Endodermal cell (in vitro differentiated cells): ENCODE results near the gene TMEM62. TPM values are rescaled to one million over a fixed set of nuclear protein-coding genes. Genes with fewer than 3 reads are reported as not detected.

Experiments used
- DNase-seq: peaks from one replicate; pipeline ENCODE4 v3.0.0-alpha.2; 2017
- H3K27ac ChIP-seq: 2 replicates; pipeline ENCODE4 v1.5.1; 2013; ENCODE audit warnings: mild to moderate bottlenecking, low read depth, low read length, moderate library complexity
- H3K27me3 ChIP-seq: 2 replicates; pipeline ENCODE4 v1.6.1; 2013; ENCODE audit warnings: mild to moderate bottlenecking, low read length, moderate library complexity; ENCODE audit not compliant: insufficient read depth, control insufficient read depth, poor library complexity, severe bottlenecking
- H3K36me3 ChIP-seq: 2 replicates; pipeline ENCODE4 v1.7.0; 2013; ENCODE audit warnings: mild to moderate bottlenecking, low read length, moderate library complexity; ENCODE audit not compliant: control insufficient read depth, insufficient read depth
- H3K4me1 ChIP-seq: one replicate; pipeline ENCODE4 v1.7.0; 2013; ENCODE audit warnings: low read length; ENCODE audit not compliant: control insufficient read depth, insufficient read depth
- H3K4me3 ChIP-seq: 2 replicates; pipeline ENCODE4 v1.5.1; 2013; ENCODE audit warnings: mild to moderate bottlenecking, low read length, moderate library complexity
- H3K9ac ChIP-seq: 2 replicates; pipeline ENCODE4 v1.6.1; 2013; ENCODE audit warnings: mild to moderate bottlenecking, low read length, moderate library complexity; ENCODE audit not compliant: poor library complexity, severe bottlenecking; ENCODE audit errors: extremely low read depth
- H3K9me3 ChIP-seq: 2 replicates; pipeline ENCODE4 v1.6.1; 2013; ENCODE audit warnings: mild to moderate bottlenecking, low read length, moderate library complexity; ENCODE audit not compliant: control insufficient read depth
- H3K27ac Mint-ChIP-seq: 2 replicates; pipeline ENCODE4 v1.8.0; 2020; ENCODE audit warnings: mixed read lengths
- H3K27me3 Mint-ChIP-seq: 2 replicates; pipeline ENCODE4 v1.8.0; 2021; ENCODE audit warnings: mild to moderate bottlenecking, mixed read lengths; ENCODE audit not compliant: insufficient read depth
- H3K36me3 Mint-ChIP-seq: 2 replicates; pipeline ENCODE4 v1.8.0; 2020; ENCODE audit warnings: low read depth, mixed read lengths
- H3K4me1 Mint-ChIP-seq: 2 replicates; pipeline ENCODE4 v1.8.0; 2020; ENCODE audit warnings: mixed read lengths
- H3K4me3 Mint-ChIP-seq: 2 replicates; pipeline ENCODE4 v1.8.0; 2020; ENCODE audit warnings: mild to moderate bottlenecking, moderate library complexity, mixed read lengths
- H3K9me3 Mint-ChIP-seq: 2 replicates; pipeline ENCODE4 v1.8.0; 2020; ENCODE audit warnings: mild to moderate bottlenecking, mixed read lengths
- CTCF ChIP-seq: fragments of 200-600 bp; sonication (generic); conservative IDR thresholded peaks from 2 replicates; pipeline ENCODE4 v1.5.0; 2021; ENCODE audit warnings: antibody characterized with exemption, mild to moderate bottlenecking
- WGBS, 2 experiments: methylation state at CpG; one replicate each; pipeline versions ENCODE4 v1.1.5 to v1.1.7; 2013; ENCODE audit warnings: missing lambda C conversion rate in 2 of 2, mixed read lengths in 1 of 2; ENCODE audit not compliant: insufficient coverage in 1 of 2, insufficient read length in 1 of 2; 5-methylcytosine and 5-hydroxymethylcytosine counted together
- total RNA-seq, 2 donors: library from RNA; stranded (reverse); fragmentation: NEBNext Ultra II Directional in 1 of 2; extraction: Animal tissue kit (Norgen Biotek cat#: 25700) in 1 of 2; gene quantifications; 2 replicates in 1 of 2; 3 replicates in 1 of 2; pipeline ENCODE4 v1.2.1, GENCODE V29; 2021

Gene TMEM62
- total RNA-seq, 2 donors from 2014 or later = 8.1 to 10.2 TPM

GRCh38 chr15:43187544-43188155, 54.3 kb downstream of the TMEM62 start:
- peak; percentile 85 for TF ChIP-seq CTCF
- H3K9me3 Mint-ChIP-seq = no peaks in the 10 kb centered on the region
- Histone ChIP-seq H3K36me3 (peaks cover 34% of the 10 kb centered on the region), H3K27me3 (no peaks in the 10 kb centered on the region), H3K4me1 (peaks cover 2% of the 10 kb centered on the region), H3K9me3 (no peaks in the 10 kb centered on the region), H3K27ac (no peak overlapping the region), H3K9ac (no peak overlapping the region), H3K4me3 (no peak overlapping the region)
- H3K4me1 Mint-ChIP-seq = peaks cover 2% of the 10 kb centered on the region
- no peak overlapping the region for H3K27ac Mint-ChIP-seq
- no peaks in the 10 kb centered on the region for H3K27me3 Mint-ChIP-seq
- H3K36me3 Mint-ChIP-seq = peaks cover 25% of the 10 kb centered on the region
- 84% methylated on average over 2 of the region's 2 CpGs; no CpG with 5 or more reads in 1 of the 2 experiments for WGBS, 2 experiments
- DNase-seq = no peak
- no peak overlapping the region for H3K4me3 Mint-ChIP-seq

GRCh38 chr15:43189296-43189695, 55.9 kb downstream of the TMEM62 start:
- Histone ChIP-seq H3K27me3 (no peaks in the 10 kb centered on the region), H3K36me3 (peaks cover 44% of the 10 kb centered on the region), H3K4me1 (peaks cover 2% of the 10 kb centered on the region), H3K9me3 (no peaks in the 10 kb centered on the region), H3K27ac (no peak overlapping the region), H3K9ac (no peak overlapping the region), H3K4me3 (no peak overlapping the region)
- no peak for DNase-seq
- Mint-ChIP-seq H3K9me3 (no peaks in the 10 kb centered on the region), H3K4me3 (no peak overlapping the region), H3K27ac (no peak overlapping the region), H3K27me3 (no peaks in the 10 kb centered on the region), H3K36me3 (peaks cover 29% of the 10 kb centered on the region), H3K4me1 (peaks cover 2% of the 10 kb centered on the region)
- 88% methylated on average over 2 of the region's 2 CpGs; no CpG with 5 or more reads in 1 of the 2 experiments for WGBS, 2 experiments
- TF ChIP-seq CTCF = no peak

- 95% methylated on average over 1 of the region's 1 CpG; no CpG with 5 or more reads in 1 of the 2 experiments for WGBS, 2 experiments
- H3K4me3 ChIP-seq = no peak overlapping the region
- no peak overlapping the region for H3K27ac Mint-ChIP-seq
Measured at GRCh38 chr15:43190178-43190577, 56.8 kb downstream of the TMEM62 start.

More at GRCh38 chr15:43190178-43190577, 56.8 kb downstream of the TMEM62 start:
- Mint-ChIP-seq H3K9me3 (no peaks in the 10 kb centered on the region), H3K36me3 (peaks cover 38% of the 10 kb centered on the region), H3K4me3 (no peak overlapping the region), H3K4me1 (no peaks in the 10 kb centered on the region), H3K27me3 (no peaks in the 10 kb centered on the region)
- Histone ChIP-seq H3K9me3 (no peaks in the 10 kb centered on the region), H3K4me1 (peaks cover 2% of the 10 kb centered on the region), H3K27ac (no peak overlapping the region), H3K9ac (no peak overlapping the region), H3K27me3 (no peaks in the 10 kb centered on the region), H3K36me3 (peaks cover 51% of the 10 kb centered on the region)
- no peak for TF ChIP-seq CTCF
- no peak for DNase-seq
